GM10266 (cell line): ENCODE measurements around the gene ZFP1.

Experiments used
- DNase-seq: peaks from one replicate; pipeline ENCODE4 v3.0.0; 2012; ENCODE audit errors: extremely low spot score
- TF ChIP-seq, protein P1 (sequence below): IDR thresholded peaks from 2 replicates; pipeline ENCODE4 v1.5.1; 2012; ENCODE audit warnings: mild to moderate bottlenecking, low read depth; ENCODE audit not compliant: control insufficient read depth, insufficient read depth; ENCODE audit errors: missing control alignments

Gene ZFP1

GRCh38 chr16:75169899-75170405 is 21.6 kb downstream of the ZFP1 start:
- DNase-seq, result no peak
- TF ChIP-seq, protein P1, sequence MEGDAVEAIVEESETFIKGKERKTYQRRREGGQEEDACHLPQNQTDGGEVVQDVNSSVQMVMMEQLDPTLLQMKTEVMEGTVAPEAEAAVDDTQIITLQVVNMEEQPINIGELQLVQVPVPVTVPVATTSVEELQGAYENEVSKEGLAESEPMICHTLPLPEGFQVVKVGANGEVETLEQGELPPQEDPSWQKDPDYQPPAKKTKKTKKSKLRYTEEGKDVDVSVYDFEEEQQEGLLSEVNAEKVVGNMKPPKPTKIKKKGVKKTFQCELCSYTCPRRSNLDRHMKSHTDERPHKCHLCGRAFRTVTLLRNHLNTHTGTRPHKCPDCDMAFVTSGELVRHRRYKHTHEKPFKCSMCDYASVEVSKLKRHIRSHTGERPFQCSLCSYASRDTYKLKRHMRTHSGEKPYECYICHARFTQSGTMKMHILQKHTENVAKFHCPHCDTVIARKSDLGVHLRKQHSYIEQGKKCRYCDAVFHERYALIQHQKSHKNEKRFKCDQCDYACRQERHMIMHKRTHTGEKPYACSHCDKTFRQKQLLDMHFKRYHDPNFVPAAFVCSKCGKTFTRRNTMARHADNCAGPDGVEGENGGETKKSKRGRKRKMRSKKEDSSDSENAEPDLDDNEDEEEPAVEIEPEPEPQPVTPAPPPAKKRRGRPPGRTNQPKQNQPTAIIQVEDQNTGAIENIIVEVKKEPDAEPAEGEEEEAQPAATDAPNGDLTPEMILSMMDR, result no peak

GRCh38 chr16:75172578-75172977 is 24.3 kb downstream of the ZFP1 start:
- DNase-seq, result no peak
- TF ChIP-seq, protein P1, result no peak

DNA sequence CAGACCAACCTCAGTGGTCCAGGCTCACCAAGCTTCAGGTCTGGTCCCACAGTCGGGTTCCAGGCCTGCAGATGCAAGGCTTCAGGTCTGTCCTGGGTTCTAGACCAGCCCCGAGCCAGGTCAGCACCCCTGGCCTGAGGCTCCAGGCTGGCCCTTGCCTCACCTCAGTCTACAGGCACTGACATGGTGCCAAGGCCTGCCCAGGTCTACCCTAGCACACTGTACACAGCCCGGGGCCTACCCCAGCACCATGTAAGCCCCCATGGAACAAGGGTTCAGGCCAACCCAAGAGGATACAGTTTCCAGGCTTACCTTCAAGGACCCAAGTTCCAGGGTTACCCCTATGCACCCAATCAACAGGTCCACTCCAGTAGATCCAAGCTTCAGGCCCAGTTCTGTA is 26.8 kb downstream of the ZFP1 start:
- no peak for DNase-seq
- TF ChIP-seq, protein P1, result no peak

GRCh38 chr16:75176926-75177325 is 28.6 kb downstream of the ZFP1 start:
- TF ChIP-seq, protein P1, result no peak
- no peak for DNase-seq

DNA sequence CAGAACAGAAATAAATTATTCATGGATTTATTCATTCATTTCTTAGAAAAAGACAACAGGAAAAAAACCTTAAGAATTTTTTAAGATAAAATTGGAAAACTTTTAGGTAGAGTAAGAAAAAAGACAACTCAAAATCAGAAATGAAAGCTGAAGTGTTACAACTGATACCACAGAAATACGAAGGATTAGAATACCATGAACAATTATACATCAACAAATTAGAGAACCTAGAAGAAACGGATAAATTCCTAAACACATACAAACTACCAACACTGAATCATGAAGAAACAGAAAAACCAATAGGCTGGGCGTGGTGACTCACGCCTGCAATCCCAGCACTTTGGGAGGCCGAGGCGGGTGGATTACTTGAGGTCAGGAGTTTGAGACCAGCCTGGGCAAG is 30.9 kb downstream of the ZFP1 start:
- TF ChIP-seq, protein P1, result no peak
- DNase-seq, result no peak

DNA sequence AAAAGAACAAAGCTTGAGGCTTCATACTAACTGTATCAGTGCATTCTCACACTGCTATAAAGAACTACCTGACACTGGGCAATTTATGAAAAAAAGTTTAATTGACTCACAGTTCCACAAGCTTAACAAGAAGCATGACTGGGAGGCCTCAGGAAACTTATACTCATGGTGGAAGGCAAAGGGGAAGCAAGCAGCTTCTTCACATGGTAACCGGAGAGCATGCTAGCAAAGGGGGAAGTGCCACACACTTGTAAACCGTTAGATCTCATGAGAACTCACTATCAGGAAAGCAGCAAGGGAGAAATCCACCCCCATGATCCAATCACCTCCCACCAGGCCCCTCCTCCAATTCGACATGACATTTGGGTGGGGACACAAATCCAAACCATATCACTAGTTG is 33.3 kb downstream of the ZFP1 start:
- DNase-seq, result no peak
- TF ChIP-seq, protein P1, result no peak

GRCh38 chr16:75188832-75189477 is 40.6 kb downstream of the ZFP1 start:
- no peak for DNase-seq
- TF ChIP-seq, protein P1, result no peak
